Naive thymus-derived CD8-positive, alpha-beta T cell (primary cell): ENCODE data around the gene KANSL1. TPM values are rescaled to one million over a fixed set of nuclear protein-coding genes. Genes with fewer than 3 reads are reported as not detected.
"Not testable (repeated sequence)": the region's sequence is repeated elsewhere in the genome, so short reads cannot be mapped to it uniquely, and the experiment has no call there.

Source experiments
- ATAC-seq, 2 donors: fragments of 150-1000 bp; cut with Tn5 transposase in 1 of 2; sonication (Bioruptor Pico), chemical (Tn5 transposase) in 1 of 2; 1 replicate in 1 of 2; 2 replicates in 1 of 2; pipeline ENCODE4 v1.10.0; 2021; ENCODE audit warnings: mild to moderate bottlenecking in 2 of 2, moderate library complexity in 2 of 2
- POLR2A ChIA-PET: fragments of 350-600 bp; sonication (Branson Sonifier 250); formaldehyde crosslinking; loops from one replicate; lab custom pipeline; 2021; ENCODE audit warnings: antibody characterized with exemption; lab: Charles Lee
- DNase-seq, 10 donors: peaks; one replicate each; pipeline versions ENCODE4 v3.0.0 to v3.0.0-alpha.2; 2020 to 2022
- H3K27ac Mint-ChIP-seq, 10 donors: one replicate each; pipeline ENCODE4 v1.8.0; 2020 to 2022; ENCODE audit warnings: mild to moderate bottlenecking in 10 of 10, mixed read lengths in 10 of 10, moderate library complexity in 4 of 10, inconsistent platforms in 1 of 10
- H3K27me3 Mint-ChIP-seq, 5 donors: one replicate each; pipeline ENCODE4 v1.8.0; 2021 to 2022; ENCODE audit warnings: mixed read lengths in 5 of 5
- H3K36me3 Mint-ChIP-seq, 3 donors: one replicate each; pipeline ENCODE4 v1.8.0; 2020 to 2022; ENCODE audit warnings: mixed read lengths in 3 of 3, mild to moderate bottlenecking in 2 of 3, inconsistent platforms in 1 of 3
- H3K4me1 Mint-ChIP-seq, 4 donors: one replicate each; pipeline ENCODE4 v1.8.0; 2021 to 2022; ENCODE audit warnings: mixed read lengths in 4 of 4
- H3K4me3 Mint-ChIP-seq, 10 donors: one replicate each; pipeline ENCODE4 v1.8.0; 2020 to 2022; ENCODE audit warnings: mild to moderate bottlenecking in 10 of 10, mixed read lengths in 10 of 10, moderate library complexity in 6 of 10, inconsistent platforms in 1 of 10
- H3K9me3 Mint-ChIP-seq, 9 donors: one replicate each; pipeline ENCODE4 v1.8.0; 2020 to 2022; ENCODE audit warnings: mixed read lengths in 9 of 9, mild to moderate bottlenecking in 3 of 9, inconsistent platforms in 1 of 9, moderate library complexity in 1 of 9
- polyA plus RNA-seq, 3 donors: library from polyadenylated mRNA; unstranded; fragments of 300-500 nt; fragmentation: Illumina TruSeq; gene quantifications; one replicate each; pipeline ENCODE4 v1.2.3, GENCODE V29; 2021
- total RNA-seq, 8 experiments: library from RNA in 2 of 8; stranded (reverse) in 2 of 8; gene quantifications; one replicate each; pipeline ENCODE4 v1.2.3 and lab custom pipeline; 2021 to 2026

The KANSL1 gene
- 100 to 1,000 TPM; 206 to 208 TPM for total RNA-seq
- 10 to 100 TPM; 13.1 to 16.6 (median 13.2) TPM for polyA plus RNA-seq
- total RNA-seq (lab: John Stamatoyannopoulos, UW), result 105 to 382 (median 171) reads per million in 6 experiments

GRCh38 chr17:46193151-46193625, at the start of gene KANSL1:
Gene KANSL1, minus strand, starts transcription at chr17:46193429. Its CDS starts 21,286 bp downstream, at chr17:46172143.
- peaks cover 2 to 6% (median 4%) of the 10 kb centered on the region in 3 donors for H3K36me3 Mint-ChIP-seq
- ATAC-seq, result peak; percentile 61 to 62
- H3K4me1 Mint-ChIP-seq, result peaks cover 32 to 77% (median 72%) of the 10 kb centered on the region in 4 donors
- POLR2A ChIA-PET, result interaction anchor here (0.5 to 3.0 kb wide), 36 partner anchors 9 to 1762 kb away, joined by 3 to 45 read pairs (median 4); partner anchors contain the start of gene MAP3K14
- H3K27me3 Mint-ChIP-seq, result no peaks in the 10 kb centered on the region
- H3K9me3 Mint-ChIP-seq, result no peaks in the 10 kb centered on the region
- peak within 1 kb of the TSS; percentile 96 to 100 (median 97) for H3K27ac Mint-ChIP-seq
- peak; percentile 78 to 95 (median 88) for DNase-seq
- H3K4me3 Mint-ChIP-seq, result peak within 1 kb of the TSS; percentile 85 to 100 (median 98)

GRCh38 chr17:46231359-46231758, 38.1 kb upstream of the KANSL1 start:
- DNase-seq, ATAC-seq, H3K27me3 Mint-ChIP-seq, H3K4me1 Mint-ChIP-seq, H3K9me3 Mint-ChIP-seq, H3K4me3 Mint-ChIP-seq, POLR2A ChIA-PET, H3K36me3 Mint-ChIP-seq, H3K27ac Mint-ChIP-seq: not testable (repeated sequence)

- Mint-ChIP-seq H3K4me3 (peak overlapping the region; percentile 92 to 97 (median 95)), H3K27ac (peak overlapping the region; percentile 80 to 95 (median 93))
- POLR2A ChIA-PET, H3K36me3 Mint-ChIP-seq, H3K27me3 Mint-ChIP-seq, H3K4me1 Mint-ChIP-seq, H3K9me3 Mint-ChIP-seq: not testable (repeated sequence)
- ATAC-seq (peak; percentile 99 to 100), DNase-seq (peak; percentile 89 to 98 (median 94))
Observed at GRCh38 chr17:46225274-46225794, 32.1 kb upstream of the KANSL1 start.

GRCh38 chr17:46224864-46225263, 31.6 kb upstream of the KANSL1 start:
- H3K27ac Mint-ChIP-seq, result peak overlapping the region in 3 of 10 donors; percentile 88 to 94 (median 93)
- POLR2A ChIA-PET, H3K4me1 Mint-ChIP-seq, H3K36me3 Mint-ChIP-seq, H3K27me3 Mint-ChIP-seq, H3K9me3 Mint-ChIP-seq: not testable (repeated sequence)
- peak in 1 of 10 donors; percentile 5 for DNase-seq
- ATAC-seq, result peak; percentile 43 to 44
- H3K4me3 Mint-ChIP-seq, result peak overlapping the region in 9 of 10 donors; percentile 92 to 97 (median 96)

GRCh38 chr17:46223041-46223440, 29.8 kb upstream of the KANSL1 start:
- H3K36me3 Mint-ChIP-seq, result peaks cover 0 to 22% (median 4%) of the 10 kb centered on the region in 3 donors
- DNase-seq, H3K27me3 Mint-ChIP-seq, ATAC-seq, H3K27ac Mint-ChIP-seq, POLR2A ChIA-PET, H3K9me3 Mint-ChIP-seq: not testable (repeated sequence)
- peaks cover 0 to 11% (median 6%) of the 10 kb centered on the region in 4 donors for H3K4me1 Mint-ChIP-seq
- H3K4me3 Mint-ChIP-seq, result peak overlapping the region in 1 of 10 donors; percentile 11

GRCh38 chr17:46216682-46217081, 23.5 kb upstream of the KANSL1 start:
- Mint-ChIP-seq H3K9me3 (no peaks in the 10 kb centered on the region), H3K4me1 (peaks cover 15 to 35% (median 24%) of the 10 kb centered on the region in 4 donors), H3K27me3 (no peaks in the 10 kb centered on the region), H3K27ac (peak overlapping the region in 4 of 10 donors; percentile 11 to 82 (median 40)), H3K36me3 (peaks cover 0 to 53% (median 8%) of the 10 kb centered on the region in 3 donors), H3K4me3 (no peak overlapping the region)
- ATAC-seq, result no peak
- no peak for DNase-seq
- POLR2A ChIA-PET, result no interaction called here

GRCh38 chr17:46212634-46213435, 19.6 kb upstream of the KANSL1 start:
- Mint-ChIP-seq H3K9me3 (no peaks in the 10 kb centered on the region), H3K36me3 (peaks cover 0 to 47% (median 10%) of the 10 kb centered on the region in 3 donors), H3K4me3 (peak overlapping the region in 4 of 10 donors; percentile 0 to 37 (median 3)), H3K27me3 (no peaks in the 10 kb centered on the region), H3K27ac (peak overlapping the region; percentile 30 to 93 (median 72)), H3K4me1 (peaks cover 15 to 50% (median 38%) of the 10 kb centered on the region in 4 donors)
- POLR2A ChIA-PET, result interaction anchor here (0.6 to 1.9 kb wide), 9 partner anchors 19 to 885 kb away, joined by 3 to 45 read pairs (median 3); partner anchors contain the start of gene KANSL1
- DNase-seq (peak; percentile 26 to 84 (median 70)), ATAC-seq (peak; percentile 92 to 94)

GRCh38 chr17:46208997-46209396, 15.8 kb upstream of the KANSL1 start:
- ATAC-seq, result no peak
- no peaks in the 10 kb centered on the region for H3K27me3 Mint-ChIP-seq
- H3K27ac Mint-ChIP-seq, result peak overlapping the region in 3 of 10 donors; percentile 8 to 63 (median 15)
- POLR2A ChIA-PET, result interaction anchor here (2.1 to 4.0 kb wide), 2 partner anchors 10 to 16 kb away, joined by 8 to 25 read pairs; partner anchors contain the start of gene KANSL1
- DNase-seq, result no peak
- no peaks in the 10 kb centered on the region for H3K9me3 Mint-ChIP-seq
- no peak overlapping the region for H3K4me3 Mint-ChIP-seq
- peaks cover 17 to 70% (median 51%) of the 10 kb centered on the region in 4 donors for H3K4me1 Mint-ChIP-seq
- H3K36me3 Mint-ChIP-seq, result peaks cover 0 to 33% (median 11%) of the 10 kb centered on the region in 3 donors

- H3K4me3 Mint-ChIP-seq, result peak overlapping the region in 2 of 10 donors; percentile 1 to 24
- H3K36me3 Mint-ChIP-seq, result peaks cover 0 to 27% (median 11%) of the 10 kb centered on the region in 3 donors
- H3K9me3 Mint-ChIP-seq, result no peaks in the 10 kb centered on the region
- H3K4me1 Mint-ChIP-seq, result peaks cover 16 to 70% (median 54%) of the 10 kb centered on the region in 4 donors
- POLR2A ChIA-PET, result interaction anchor here (0.7 to 4.0 kb wide), 3 partner anchors 13 to 1185 kb away, joined by 4 to 25 read pairs (median 5); partner anchors contain the start of gene KANSL1
- peak overlapping the region in 2 of 10 donors; percentile 56 to 60 for H3K27ac Mint-ChIP-seq
- DNase-seq (no peak), ATAC-seq (no peak)
- no peaks in the 10 kb centered on the region for H3K27me3 Mint-ChIP-seq
Observed at GRCh38 chr17:46205975-46206374, 12.7 kb upstream of the KANSL1 start.

GRCh38 chr17:46202424-46202823, 9.2 kb upstream of the KANSL1 start:
- Mint-ChIP-seq H3K9me3 (no peaks in the 10 kb centered on the region), H3K27ac (peak overlapping the region in 2 of 10 donors; percentile 27 to 46), H3K27me3 (no peaks in the 10 kb centered on the region), H3K4me3 (no peak overlapping the region), H3K36me3 (peaks cover 0 to 8% (median 4%) of the 10 kb centered on the region in 3 donors), H3K4me1 (peaks cover 17 to 78% (median 73%) of the 10 kb centered on the region in 4 donors)
- ATAC-seq (no peak), DNase-seq (no peak)
- POLR2A ChIA-PET, result interaction anchor here (0.5 to 1.5 kb wide), 2 partner anchors 9 to 32 kb away, joined by 4 to 5 read pairs; partner anchors contain the start of gene KANSL1

GRCh38 chr17:46201491-46201890, 8.3 kb upstream of the KANSL1 start:
- DNase-seq (no peak), ATAC-seq (no peak)
- H3K4me1 Mint-ChIP-seq, result peaks cover 22 to 80% (median 76%) of the 10 kb centered on the region in 4 donors
- no peaks in the 10 kb centered on the region for H3K27me3 Mint-ChIP-seq
- H3K27ac Mint-ChIP-seq, result peak overlapping the region in 2 of 10 donors; percentile 15 to 46
- H3K9me3 Mint-ChIP-seq, result no peaks in the 10 kb centered on the region
- POLR2A ChIA-PET, result interaction anchor here (0.8 to 1.5 kb wide), 2 partner anchors 8 to 14 kb away, joined by 3 to 5 read pairs; partner anchors contain the start of gene KANSL1
- no peak overlapping the region for H3K4me3 Mint-ChIP-seq
- peaks cover 0 to 8% (median 6%) of the 10 kb centered on the region in 3 donors for H3K36me3 Mint-ChIP-seq

GRCh38 chr17:46200197-46200596, 7.0 kb upstream of the KANSL1 start:
- ATAC-seq (no peak), DNase-seq (no peak)
- Mint-ChIP-seq H3K27ac (peak overlapping the region in 3 of 10 donors; percentile 28 to 85 (median 55)), H3K4me3 (peak overlapping the region in 3 of 10 donors; percentile 10 to 39 (median 36)), H3K36me3 (peaks cover 0 to 4% (median 3%) of the 10 kb centered on the region in 3 donors), H3K4me1 (peaks cover 26 to 83% (median 78%) of the 10 kb centered on the region in 4 donors), H3K9me3 (no peaks in the 10 kb centered on the region), H3K27me3 (no peaks in the 10 kb centered on the region)
- POLR2A ChIA-PET, result interaction anchor here (0.6 to 1.0 kb wide), 2 partner anchors 48 to 64 kb away, joined by 3 to 4 read pairs; no protein-coding TSS in a partner anchor
